T-helper 17 cell (primary cell): ENCODE results near the gene PTGR3. TPM values are rescaled to one million over a fixed set of nuclear protein-coding genes. Genes with fewer than 3 reads are reported as not detected.

ENCODE experiments used
- ATAC-seq: fragments of 150-1000 bp; cut with Tn5 transposase; 2 replicates; pipeline ENCODE4 v1.10.0; 2021; ENCODE audit warnings: mild to moderate bottlenecking, moderate library complexity
- DNase-seq, 3 donors: peaks; one replicate each; pipeline versions ENCODE4 v3.0.0 to v3.0.0-alpha.2; 2020 to 2021
- H3K9me3 ChIP-seq: one replicate; pipeline ENCODE4 v1.7.0; 2013; ENCODE audit warnings: low read length, mild to moderate bottlenecking; ENCODE audit not compliant: control insufficient read depth, poor library complexity, severe bottlenecking
- H3K27ac Mint-ChIP-seq: one replicate; pipeline ENCODE4 v1.8.0; 2022; ENCODE audit warnings: mild to moderate bottlenecking, moderate library complexity, mixed read lengths
- H3K27me3 Mint-ChIP-seq: one replicate; pipeline ENCODE4 v1.8.0; 2022; ENCODE audit warnings: mixed read lengths
- H3K36me3 Mint-ChIP-seq: one replicate; pipeline ENCODE4 v1.8.0; 2022; ENCODE audit warnings: low read depth, mixed read lengths
- H3K4me1 Mint-ChIP-seq: one replicate; pipeline ENCODE4 v1.8.0; 2022; ENCODE audit warnings: mild to moderate bottlenecking, mixed read lengths
- H3K4me3 Mint-ChIP-seq: one replicate; pipeline ENCODE4 v1.8.0; 2022; ENCODE audit warnings: mild to moderate bottlenecking, moderate library complexity, mixed read lengths
- total RNA-seq, 4 donors: library from RNA in 2 of 4; stranded (reverse) in 2 of 4; gene quantifications; one replicate each; pipeline ENCODE4 v1.2.3 and lab custom pipeline; 2022 to 2026

The PTGR3 gene
- total RNA-seq, 2 donors from 2014 or later, result 20.8 to 25.1 TPM

- Mint-ChIP-seq H3K36me3 (no peaks in the 10 kb centered on the region), H3K27ac (peak overlapping the region; percentile 94), H3K4me3 (peak overlapping the region; percentile 70), H3K27me3 (no peaks in the 10 kb centered on the region), H3K4me1 (peaks cover 50% of the 10 kb centered on the region)
- no peaks in the 10 kb centered on the region for H3K9me3 ChIP-seq
- ATAC-seq, result no peak
- no peak for DNase-seq
These were observed 8.2 kb upstream of the PTGR3 start for GRCh38 chr18:75216911-75217689.

GRCh38 chr18:75216212-75216910 is 7.4 kb upstream of the PTGR3 start:
- DNase-seq (no peak), ATAC-seq (peak; percentile 76)
- Mint-ChIP-seq H3K4me1 (peaks cover 47% of the 10 kb centered on the region), H3K27me3 (no peaks in the 10 kb centered on the region), H3K4me3 (peak overlapping the region; percentile 70), H3K36me3 (no peaks in the 10 kb centered on the region), H3K27ac (peak overlapping the region; percentile 94)
- no peaks in the 10 kb centered on the region for H3K9me3 ChIP-seq

- DNase-seq (no peak), ATAC-seq (no peak)
- peaks cover 48% of the 10 kb centered on the region for H3K4me1 Mint-ChIP-seq
- peaks cover 2% of the 10 kb centered on the region for H3K36me3 Mint-ChIP-seq
- peak overlapping the region; percentile 56 for H3K4me3 Mint-ChIP-seq
- peak overlapping the region; percentile 94 for H3K27ac Mint-ChIP-seq
- H3K27me3 Mint-ChIP-seq, result no peaks in the 10 kb centered on the region
- H3K9me3 ChIP-seq, result no peaks in the 10 kb centered on the region
These were observed 6.7 kb upstream of the PTGR3 start for GRCh38 chr18:75215663-75216062.

GRCh38 chr18:75214766-75215510 is 6.0 kb upstream of the PTGR3 start:
- Mint-ChIP-seq H3K27me3 (no peaks in the 10 kb centered on the region), H3K36me3 (peaks cover 3% of the 10 kb centered on the region), H3K4me1 (peaks cover 52% of the 10 kb centered on the region), H3K27ac (peak overlapping the region; percentile 61), H3K4me3 (peak overlapping the region; percentile 56)
- no peak for ATAC-seq
- H3K9me3 ChIP-seq, result no peaks in the 10 kb centered on the region
- no peak for DNase-seq

GRCh38 chr18:75214332-75214690 is 5.4 kb upstream of the PTGR3 start:
- DNase-seq (no peak), ATAC-seq (no peak)
- Mint-ChIP-seq H3K4me1 (peaks cover 52% of the 10 kb centered on the region), H3K27ac (peak overlapping the region; percentile 61), H3K27me3 (no peaks in the 10 kb centered on the region), H3K36me3 (peaks cover 3% of the 10 kb centered on the region), H3K4me3 (no peak overlapping the region)
- H3K9me3 ChIP-seq, result no peaks in the 10 kb centered on the region

GRCh38 chr18:75213611-75214331 is 4.8 kb upstream of the PTGR3 start:
- Mint-ChIP-seq H3K4me3 (no peak overlapping the region), H3K27me3 (no peaks in the 10 kb centered on the region), H3K36me3 (peaks cover 3% of the 10 kb centered on the region), H3K4me1 (peaks cover 52% of the 10 kb centered on the region), H3K27ac (peak overlapping the region; percentile 61)
- DNase-seq (no peak), ATAC-seq (no peak)
- H3K9me3 ChIP-seq, result no peaks in the 10 kb centered on the region

- Mint-ChIP-seq H3K4me3 (peak overlapping the region; percentile 90), H3K4me1 (peaks cover 54% of the 10 kb centered on the region), H3K36me3 (peaks cover 5% of the 10 kb centered on the region), H3K27me3 (no peaks in the 10 kb centered on the region), H3K27ac (peak overlapping the region; percentile 87)
- DNase-seq (no peak), ATAC-seq (no peak)
- no peaks in the 10 kb centered on the region for H3K9me3 ChIP-seq
These were observed 3.8 kb upstream of the PTGR3 start for GRCh38 chr18:75212751-75213090.

GRCh38 chr18:75211953-75212750 is 3.2 kb upstream of the PTGR3 start:
- peaks cover 5% of the 10 kb centered on the region for H3K36me3 Mint-ChIP-seq
- H3K27ac Mint-ChIP-seq, result peak overlapping the region; percentile 87
- H3K27me3 Mint-ChIP-seq, result no peaks in the 10 kb centered on the region
- DNase-seq (no peak), ATAC-seq (no peak)
- H3K9me3 ChIP-seq, result no peaks in the 10 kb centered on the region
- H3K4me1 Mint-ChIP-seq, result peaks cover 55% of the 10 kb centered on the region
- peak overlapping the region; percentile 90 for H3K4me3 Mint-ChIP-seq

- Mint-ChIP-seq H3K27ac (peak overlapping the region; percentile 99), H3K4me1 (peaks cover 53% of the 10 kb centered on the region), H3K27me3 (no peaks in the 10 kb centered on the region), H3K36me3 (peaks cover 5% of the 10 kb centered on the region), H3K4me3 (no peak overlapping the region)
- ATAC-seq (no peak), DNase-seq (no peak)
- no peaks in the 10 kb centered on the region for H3K9me3 ChIP-seq
These were observed 2.6 kb upstream of the PTGR3 start for GRCh38 chr18:75211626-75211952.

- peaks cover 5% of the 10 kb centered on the region for H3K36me3 Mint-ChIP-seq
- no peaks in the 10 kb centered on the region for H3K9me3 ChIP-seq
- no peak for DNase-seq
- peak; percentile 6 for ATAC-seq
- peaks cover 50% of the 10 kb centered on the region for H3K4me1 Mint-ChIP-seq
- H3K27ac Mint-ChIP-seq, result peak overlapping the region; percentile 99
- no peaks in the 10 kb centered on the region for H3K27me3 Mint-ChIP-seq
- H3K4me3 Mint-ChIP-seq, result peak overlapping the region; percentile 98
These were observed 2.2 kb upstream of the PTGR3 start for GRCh38 chr18:75211002-75211621.

- no peaks in the 10 kb centered on the region for H3K27me3 Mint-ChIP-seq
- DNase-seq, result peak in 1 of 3 donors; percentile 30
These were observed 1.5 kb upstream of the PTGR3 start, which contains the start of gene TSHZ1 for GRCh38 chr18:75210274-75211001. Gene TSHZ1, plus strand, starts transcription at chr18:75210797. Its CDS starts 1,080 bp downstream, at chr18:75211877.

More at GRCh38 chr18:75210274-75211001, 1.5 kb upstream of the PTGR3 start, which contains the start of gene TSHZ1:
- Mint-ChIP-seq H3K27ac (peak within 1 kb of the TSS; percentile 99), H3K4me3 (peak within 1 kb of the TSS; percentile 98), H3K36me3 (peaks cover 5% of the 10 kb centered on the region), H3K4me1 (peaks cover 53% of the 10 kb centered on the region)
- no peaks in the 10 kb centered on the region for H3K9me3 ChIP-seq
- peak; percentile 61 for ATAC-seq
